CD4-positive, alpha-beta T cell treated with Interleukin-10 for 1 hour (primary cell): ENCODE results near the gene CLDN18.

Experiments used
- DNase-seq: peaks from one replicate; pipeline ENCODE4 v3.0.0-alpha.2; 2020

CLDN18 gene

GRCh38 chr3:138066383-138066782, 56.4 kb downstream of the CLDN18 start:
- DNase-seq, result no peak

DNA sequence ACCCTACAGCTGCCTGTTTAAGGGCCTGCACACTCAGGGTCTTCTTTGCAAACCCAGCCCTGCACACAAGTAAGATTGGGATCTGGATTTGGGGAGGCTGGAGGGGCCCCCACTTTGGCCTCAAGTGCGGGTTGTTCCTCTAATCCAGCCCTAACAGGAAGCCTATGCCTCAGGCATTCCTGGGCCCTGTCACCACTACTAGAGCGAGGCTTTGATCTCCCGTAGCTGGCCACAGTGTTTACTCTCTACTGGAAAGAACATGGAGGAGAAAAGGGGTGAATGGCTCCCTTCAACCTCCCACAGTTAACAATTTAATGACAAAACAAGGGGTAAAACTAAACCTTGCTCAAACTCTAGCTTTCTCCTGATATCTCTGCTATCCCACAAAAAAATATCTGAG, 57.0 kb downstream of the CLDN18 start:
- no peak for DNase-seq

DNA sequence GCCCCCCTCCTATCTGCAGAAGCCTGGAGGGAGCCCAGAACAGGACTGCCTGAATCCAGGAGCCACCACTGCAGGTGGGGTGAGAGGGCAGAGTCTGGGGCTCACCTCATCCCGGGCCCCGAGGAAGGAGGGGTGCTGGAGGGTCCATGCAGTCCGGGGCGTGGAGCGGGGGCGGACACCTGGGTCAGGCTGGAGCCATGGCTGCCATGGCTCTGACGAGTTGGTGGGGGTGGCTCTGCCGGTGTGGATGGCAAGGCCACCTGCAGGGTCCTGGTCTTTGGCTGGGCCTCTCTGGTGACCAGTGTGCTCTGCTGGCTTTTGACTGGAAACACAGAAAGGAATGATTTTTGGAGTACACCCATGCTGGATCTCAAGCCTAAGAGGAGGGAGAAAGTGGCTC, 58.1 kb downstream of the CLDN18 start:
- DNase-seq, result no peak

GRCh38 chr3:138068579-138069174, 58.7 kb downstream of the CLDN18 start:
- DNase-seq, result peak; percentile 65

- no peak for DNase-seq
Measured at GRCh38 chr3:138070006-138070405, 60.0 kb downstream of the CLDN18 start.

DNA sequence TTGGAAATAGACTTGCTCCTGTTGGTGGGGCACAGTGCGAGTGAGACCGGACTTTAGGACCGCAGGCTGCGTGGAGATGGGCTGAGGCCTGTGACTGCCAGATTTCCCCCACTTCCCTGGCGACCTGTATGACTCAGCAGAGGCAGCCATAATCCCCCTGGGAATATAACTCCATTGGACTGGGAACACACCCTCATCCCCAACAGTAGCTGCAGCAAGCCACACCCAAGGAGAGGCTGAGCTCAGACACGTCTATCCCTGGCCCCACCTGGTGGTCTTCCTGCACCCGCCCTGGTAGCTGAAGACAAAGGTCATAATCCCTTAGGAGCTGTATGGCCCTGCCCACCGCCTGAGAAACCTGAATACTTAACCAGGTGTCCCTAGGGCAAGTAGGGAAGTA, 62.8 kb downstream of the CLDN18 start:
- no peak for DNase-seq

DNA sequence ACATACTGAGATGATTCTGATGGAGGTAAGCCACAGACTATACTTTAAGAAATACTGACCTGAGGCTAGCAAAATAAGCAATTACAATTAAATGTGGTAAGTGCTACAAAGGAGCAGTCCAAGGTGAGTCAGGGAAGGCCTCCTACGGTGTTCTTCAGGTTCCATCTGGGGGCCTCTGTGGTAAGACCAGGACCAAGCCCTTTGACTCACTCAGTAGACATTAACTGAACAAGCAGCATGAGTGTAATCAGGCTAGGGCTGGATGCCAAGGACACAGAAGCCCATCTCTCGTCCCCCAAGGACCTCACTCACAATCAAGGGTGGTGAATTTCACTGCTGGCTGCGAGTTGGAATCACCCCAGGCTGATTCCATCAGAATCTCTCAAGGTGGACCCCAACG, 68.1 kb downstream of the CLDN18 start:
- no peak for DNase-seq

- DNase-seq, result no peak
Measured at GRCh38 chr3:138078901-138079344, 69.0 kb downstream of the CLDN18 start.

DNA sequence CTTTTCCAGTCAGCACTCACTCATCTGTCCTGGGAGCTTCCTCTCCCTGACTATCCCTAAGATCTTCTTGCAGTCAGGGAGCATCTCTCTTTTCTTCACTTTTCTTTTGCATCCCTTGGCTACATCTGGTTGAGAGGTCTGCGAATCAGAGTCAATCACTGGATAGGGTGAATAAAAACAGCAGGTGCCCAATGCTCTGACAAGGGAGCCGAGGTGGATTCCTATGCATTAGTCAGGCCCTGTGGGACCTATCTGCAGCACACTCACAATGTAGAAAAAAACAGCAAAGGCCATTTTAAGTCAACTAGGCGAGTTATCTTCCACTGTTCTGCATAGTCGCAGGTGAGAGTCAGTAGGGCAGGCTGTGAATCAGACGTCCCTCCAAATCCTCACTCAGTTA, 69.9 kb downstream of the CLDN18 start:
- DNase-seq, result no peak

DNA sequence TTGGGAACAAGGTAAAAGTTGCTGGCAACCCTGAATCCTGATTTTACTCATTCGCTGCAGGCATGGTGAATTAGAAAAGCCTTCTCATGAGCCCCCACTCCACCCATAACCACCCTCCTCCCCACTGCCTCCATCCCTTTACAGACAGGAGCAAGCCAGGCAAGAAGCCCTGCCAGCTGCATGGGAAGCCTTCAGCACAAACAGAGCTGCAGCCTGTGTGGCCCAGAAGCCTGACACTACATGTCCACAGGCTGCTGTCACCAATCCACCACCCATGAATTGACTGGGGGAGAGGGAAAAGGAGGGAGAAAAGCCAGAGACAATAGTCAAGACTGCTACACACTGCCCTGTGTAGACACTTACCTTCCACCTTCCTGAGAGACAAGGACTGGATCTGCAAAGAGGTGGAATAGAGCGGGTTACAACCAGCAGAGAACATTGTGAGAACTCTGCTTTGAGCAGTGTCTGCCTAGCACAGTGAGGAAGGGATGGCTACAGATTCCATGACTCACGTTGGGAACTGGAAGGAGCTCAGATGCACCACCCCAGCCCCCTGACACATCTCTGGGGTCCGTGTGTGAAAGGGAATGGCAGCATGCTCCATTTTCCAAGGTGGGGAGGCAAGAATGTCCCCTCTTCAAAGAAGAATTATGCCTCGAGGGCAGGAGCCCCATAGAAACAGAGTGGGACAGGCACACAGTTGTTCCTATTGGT, 71.6 kb downstream of the CLDN18 start:
- no peak for DNase-seq

DNA sequence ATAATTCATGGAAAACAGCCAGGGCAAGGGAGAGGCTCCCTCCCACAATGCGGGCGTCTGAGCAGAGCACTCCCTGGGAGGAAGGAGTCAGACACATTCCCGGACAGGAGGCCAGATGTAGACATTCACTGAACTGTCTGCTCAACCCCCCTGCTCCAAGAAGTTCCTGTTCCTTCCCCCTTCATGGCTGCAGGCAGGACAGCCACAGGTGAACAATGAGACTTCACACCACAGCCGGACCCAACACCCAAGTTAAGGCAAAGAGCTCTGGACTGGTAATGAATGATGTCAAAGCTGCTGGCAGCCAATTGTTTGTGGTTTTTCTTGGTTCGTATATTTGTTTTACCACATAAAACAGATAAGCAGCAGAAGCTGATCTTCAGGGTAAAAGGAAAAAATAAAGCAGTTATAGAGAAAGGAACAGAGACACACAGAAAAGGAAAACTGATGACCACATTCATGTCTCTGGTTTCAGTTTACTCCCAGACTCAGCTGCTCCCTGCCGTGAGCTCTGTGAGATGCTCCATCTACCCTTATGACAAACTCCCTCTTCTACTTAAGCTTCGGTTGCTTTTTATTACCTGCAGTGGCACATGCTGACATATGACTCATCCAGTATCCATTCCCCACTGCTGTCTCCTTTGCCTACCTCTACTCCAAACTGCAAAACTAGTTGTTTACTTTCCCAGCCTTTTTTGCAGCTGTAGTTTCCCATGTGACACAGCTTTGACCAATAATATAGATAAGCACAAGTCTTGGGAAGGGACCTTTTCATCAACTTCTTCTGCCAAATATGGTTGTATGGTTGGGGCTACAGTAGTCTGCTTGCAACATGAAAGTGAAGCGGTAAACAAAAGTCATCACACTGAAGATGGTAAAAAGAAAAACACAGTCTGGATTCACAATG, 72.4 kb downstream of the CLDN18 start:
- DNase-seq, result no peak

- no peak for DNase-seq
Measured at GRCh38 chr3:138082992-138083386, 73.0 kb downstream of the CLDN18 start.
